HG02798 (cell line): ENCODE data around the gene OR4A15.

Experiments
- ATAC-seq: cut with Tn5 transposase; IDR thresholded peaks from one replicate; pipeline ENCODE4 v1.9.1; 2021; ENCODE audit warnings: mild to moderate bottlenecking; ENCODE audit not compliant: unreplicated experiment, poor library complexity

The OR4A15 gene

GRCh38 chr11:55367674-55368073 is at the start of gene OR4A15:
OR4A15 (plus strand) TSS chr11:55367974; CDS start chr11:55367974, 0 bp downstream.
- ATAC-seq, result no peak

- no peak for ATAC-seq
Measured at GRCh38 chr11:55324500-55324899, 43.3 kb upstream of the OR4A15 start.

GRCh38 chr11:55342901-55343300 is 24.9 kb upstream of the OR4A15 start, which contains the start of gene OR4A16:
OR4A16 (plus strand) TSS chr11:55343201; CDS start chr11:55343201, 0 bp downstream.
- ATAC-seq, result no peak

- no peak for ATAC-seq
Measured at GRCh38 chr11:55345306-55345705, 22.5 kb upstream of the OR4A15 start.

- no peak for ATAC-seq
Measured at GRCh38 chr11:55349032-55349431, 18.7 kb upstream of the OR4A15 start.

- no peak for ATAC-seq
Measured at GRCh38 chr11:55357560-55358184, 10.1 kb upstream of the OR4A15 start.

- no peak for ATAC-seq
Measured at GRCh38 chr11:55401011-55401410, 33.2 kb downstream of the OR4A15 start.
